Measurements from ENCODE around the gene TSPAN17. TPM values are rescaled to one million over a fixed set of nuclear protein-coding genes. Genes with fewer than 3 reads are reported as not detected.

TSPAN17 gene
- total RNA-seq, 1 donor from 2014 or later, result 47.3 TPM

- Mint-ChIP-seq H3K4me1 (peaks cover 7% of the 10 kb centered on the region), H3K36me3 (peaks cover 3% of the 10 kb centered on the region), H3K27me3 (ENCODE audit: low read depth) (peaks cover 71% of the 10 kb centered on the region), H3K9me3 (peaks cover 10% of the 10 kb centered on the region), H3K27ac (no peak overlapping the region), H3K4me3 (no peak overlapping the region)
- DNase-seq (ENCODE audit: low spot score in 2 of 2, unreplicated experiment in 2 of 2), result no peak
- TF ChIP-seq CTCF (IDR thresholded peaks at IDR 0.05; ENCODE audit: unreplicated experiment), result no peak
These were observed 40.6 kb downstream of the TSPAN17 start for GRCh38 chr5:176687881-176688280.

GRCh38 chr5:176690911-176691310, 43.6 kb downstream of the TSPAN17 start:
- no peak for TF ChIP-seq CTCF (IDR thresholded peaks at IDR 0.05; ENCODE audit: unreplicated experiment)
- H3K4me3 Mint-ChIP-seq, result no peak overlapping the region
- no peak for DNase-seq (ENCODE audit: low spot score in 2 of 2, unreplicated experiment in 2 of 2)
- H3K27ac Mint-ChIP-seq, result no peak overlapping the region
- H3K27me3 Mint-ChIP-seq (ENCODE audit: low read depth), result peaks cover 73% of the 10 kb centered on the region
- H3K4me1 Mint-ChIP-seq, result peaks cover 16% of the 10 kb centered on the region
- H3K9me3 Mint-ChIP-seq, result no peaks in the 10 kb centered on the region
- no peaks in the 10 kb centered on the region for H3K36me3 Mint-ChIP-seq

GRCh38 chr5:176691524-176691923, 44.2 kb downstream of the TSPAN17 start:
- H3K4me3 Mint-ChIP-seq, result no peak overlapping the region
- no peaks in the 10 kb centered on the region for H3K9me3 Mint-ChIP-seq
- TF ChIP-seq CTCF (IDR thresholded peaks at IDR 0.05; ENCODE audit: unreplicated experiment), result no peak
- H3K4me1 Mint-ChIP-seq, result peaks cover 16% of the 10 kb centered on the region
- H3K27me3 Mint-ChIP-seq (ENCODE audit: low read depth), result peaks cover 78% of the 10 kb centered on the region
- no peak for DNase-seq (ENCODE audit: low spot score in 2 of 2, unreplicated experiment in 2 of 2)
- H3K27ac Mint-ChIP-seq, result no peak overlapping the region
- no peaks in the 10 kb centered on the region for H3K36me3 Mint-ChIP-seq

GRCh38 chr5:176692326-176692725, 45.0 kb downstream of the TSPAN17 start:
- TF ChIP-seq CTCF (IDR thresholded peaks at IDR 0.05; ENCODE audit: unreplicated experiment), result no peak
- DNase-seq (ENCODE audit: low spot score in 2 of 2, unreplicated experiment in 2 of 2), result no peak
- Mint-ChIP-seq H3K4me1 (peaks cover 16% of the 10 kb centered on the region), H3K27me3 (ENCODE audit: low read depth) (peaks cover 86% of the 10 kb centered on the region), H3K4me3 (no peak overlapping the region), H3K27ac (no peak overlapping the region), H3K9me3 (no peaks in the 10 kb centered on the region), H3K36me3 (no peaks in the 10 kb centered on the region)

GRCh38 chr5:176692839-176693476, 45.7 kb downstream of the TSPAN17 start:
- Mint-ChIP-seq H3K36me3 (no peaks in the 10 kb centered on the region), H3K4me3 (no peak overlapping the region), H3K27me3 (ENCODE audit: low read depth) (peaks cover 89% of the 10 kb centered on the region), H3K9me3 (no peaks in the 10 kb centered on the region), H3K4me1 (peaks cover 19% of the 10 kb centered on the region), H3K27ac (no peak overlapping the region)
- TF ChIP-seq CTCF (IDR thresholded peaks at IDR 0.05; ENCODE audit: unreplicated experiment), result no peak
- no peak for DNase-seq (ENCODE audit: low spot score in 2 of 2, unreplicated experiment in 2 of 2)

GRCh38 chr5:176693477-176693851, 46.2 kb downstream of the TSPAN17 start:
- no peaks in the 10 kb centered on the region for H3K9me3 Mint-ChIP-seq
- TF ChIP-seq CTCF (IDR thresholded peaks at IDR 0.05; ENCODE audit: unreplicated experiment), result no peak
- H3K4me3 Mint-ChIP-seq, result no peak overlapping the region
- H3K4me1 Mint-ChIP-seq, result peaks cover 22% of the 10 kb centered on the region
- H3K27ac Mint-ChIP-seq, result no peak overlapping the region
- peaks cover 92% of the 10 kb centered on the region for H3K27me3 Mint-ChIP-seq (ENCODE audit: low read depth)
- no peak for DNase-seq (ENCODE audit: low spot score in 2 of 2, unreplicated experiment in 2 of 2)
- H3K36me3 Mint-ChIP-seq, result no peaks in the 10 kb centered on the region

Data from mesothelial cell of epicardium (in vitro differentiated cells).